Muscle layer of duodenum (tissue), 2 donors: ENCODE measurements around the gene ZBED2.
"Not testable (repeated sequence)": the region's sequence is repeated elsewhere in the genome, so short reads cannot be mapped to it uniquely, and the experiment has no call there.

ENCODE experiments used
- H3K27ac ChIP-seq: one replicate; pipeline ENCODE4 v1.7.0; 2013; ENCODE audit warnings: mild to moderate bottlenecking, low read length
- H3K27me3 ChIP-seq: one replicate; pipeline ENCODE4 v1.7.0; 2013; ENCODE audit warnings: low read depth, mild to moderate bottlenecking, control low read depth, low read length
- H3K36me3 ChIP-seq, 2 donors: one replicate each; pipeline ENCODE4 v1.7.0; 2013; ENCODE audit warnings: low read length in 2 of 2, control low read depth in 1 of 2, mild to moderate bottlenecking in 1 of 2; ENCODE audit not compliant: insufficient read depth in 2 of 2, control insufficient read depth in 1 of 2
- H3K4me1 ChIP-seq, 2 donors: one replicate each; pipeline ENCODE4 v1.7.0; 2013; ENCODE audit warnings: low read length in 2 of 2, mild to moderate bottlenecking in 2 of 2, control low read depth in 1 of 2, moderate library complexity in 1 of 2; ENCODE audit not compliant: insufficient read depth in 2 of 2, control insufficient read depth in 1 of 2
- H3K4me3 ChIP-seq, 2 donors: one replicate each; pipeline ENCODE4 v1.7.0; 2013; ENCODE audit warnings: low read length in 2 of 2, low read depth in 1 of 2, mild to moderate bottlenecking in 1 of 2
- H3K9me3 ChIP-seq, 2 donors: one replicate each; pipeline ENCODE4 v1.7.0; 2013; ENCODE audit warnings: low read length in 2 of 2, control low read depth in 1 of 2, mild to moderate bottlenecking in 1 of 2; ENCODE audit not compliant: control insufficient read depth in 1 of 2
- donor health status: healthy.

The ZBED2 gene

GRCh38 chr3:111595232-111595631 is at the start of gene ZBED2:
ZBED2 (minus strand) TSS chr3:111595346; CDS start chr3:111594201, 1,145 bp downstream.
- Histone ChIP-seq H3K4me3 (no peak within 1 kb of the TSS), H3K27ac (no peak within 1 kb of the TSS), H3K4me1 (no peaks in the 10 kb centered on the region), H3K9me3 (no peaks in the 10 kb centered on the region), H3K27me3 (no peaks in the 10 kb centered on the region), H3K36me3 (no peaks in the 10 kb centered on the region)

- Histone ChIP-seq H3K27me3 (no peaks in the 10 kb centered on the region), H3K4me1 (no peaks in the 10 kb centered on the region), H3K36me3 (no peaks in the 10 kb centered on the region), H3K27ac (no peak overlapping the region), H3K9me3 (peaks cover 0 to 4% of the 10 kb centered on the region in 2 donors), H3K4me3 (no peak overlapping the region)
Observed at GRCh38 chr3:111639316-111639715, 44.2 kb upstream of the ZBED2 start.

GRCh38 chr3:111636366-111636885 is 41.3 kb upstream of the ZBED2 start:
- Histone ChIP-seq H3K9me3 (no peaks in the 10 kb centered on the region), H3K4me3 (no peak overlapping the region), H3K36me3 (no peaks in the 10 kb centered on the region), H3K27me3 (no peaks in the 10 kb centered on the region), H3K4me1 (no peaks in the 10 kb centered on the region), H3K27ac (no peak overlapping the region)

- Histone ChIP-seq H3K27me3 (no peaks in the 10 kb centered on the region), H3K4me1 (no peaks in the 10 kb centered on the region), H3K27ac (no peak overlapping the region), H3K36me3 (no peaks in the 10 kb centered on the region), H3K4me3 (no peak overlapping the region), H3K9me3 (no peaks in the 10 kb centered on the region)
Observed at GRCh38 chr3:111635403-111635802, 40.3 kb upstream of the ZBED2 start.

GRCh38 chr3:111630638-111631037 is 35.5 kb upstream of the ZBED2 start:
- not testable (repeated sequence) for H3K27me3 ChIP-seq, H3K27ac ChIP-seq, H3K4me3 ChIP-seq, H3K36me3 ChIP-seq, H3K4me1 ChIP-seq
- H3K9me3 ChIP-seq, result peaks cover 0 to 14% of the 10 kb centered on the region in 2 donors

- not testable (repeated sequence) for H3K27ac ChIP-seq, H3K27me3 ChIP-seq, H3K4me1 ChIP-seq, H3K4me3 ChIP-seq, H3K36me3 ChIP-seq
- peaks cover 0 to 14% of the 10 kb centered on the region in 2 donors for H3K9me3 ChIP-seq
Observed at GRCh38 chr3:111629018-111629417, 33.9 kb upstream of the ZBED2 start.

- peaks cover 0 to 14% of the 10 kb centered on the region in 2 donors for H3K9me3 ChIP-seq
- no peaks in the 10 kb centered on the region for H3K4me1 ChIP-seq
- H3K4me3 ChIP-seq, result no peak overlapping the region
- no peaks in the 10 kb centered on the region for H3K27me3 ChIP-seq
- no peak overlapping the region for H3K27ac ChIP-seq
- no peaks in the 10 kb centered on the region for H3K36me3 ChIP-seq
Observed at GRCh38 chr3:111627092-111627491, 31.9 kb upstream of the ZBED2 start.

- no peaks in the 10 kb centered on the region for H3K9me3 ChIP-seq
- H3K27ac ChIP-seq, result no peak overlapping the region
- no peaks in the 10 kb centered on the region for H3K36me3 ChIP-seq
- no peaks in the 10 kb centered on the region for H3K27me3 ChIP-seq
- no peak overlapping the region for H3K4me3 ChIP-seq
- no peaks in the 10 kb centered on the region for H3K4me1 ChIP-seq
Observed at GRCh38 chr3:111621535-111621934, 26.4 kb upstream of the ZBED2 start.

GRCh38 chr3:111619833-111620232 is 24.7 kb upstream of the ZBED2 start:
- no peak overlapping the region for H3K27ac ChIP-seq
- H3K4me3 ChIP-seq, result no peak overlapping the region
- H3K36me3 ChIP-seq, result no peaks in the 10 kb centered on the region

GRCh38 chr3:111618945-111619344 is 23.8 kb upstream of the ZBED2 start:
- Histone ChIP-seq H3K4me3 (no peak overlapping the region), H3K9me3 (no peaks in the 10 kb centered on the region), H3K27ac (no peak overlapping the region)

More at GRCh38 chr3:111619833-111620232, 24.7 kb upstream of the ZBED2 start:
- Histone ChIP-seq H3K9me3 (no peaks in the 10 kb centered on the region), H3K27me3 (no peaks in the 10 kb centered on the region), H3K4me1 (no peaks in the 10 kb centered on the region)

GRCh38 chr3:111617912-111618601 is 22.9 kb upstream of the ZBED2 start:
- H3K4me3 ChIP-seq, result no peak overlapping the region
- H3K27me3 ChIP-seq, result no peaks in the 10 kb centered on the region
- no peak overlapping the region for H3K27ac ChIP-seq
- H3K9me3 ChIP-seq, result no peaks in the 10 kb centered on the region
- H3K4me1 ChIP-seq, result no peaks in the 10 kb centered on the region
- no peaks in the 10 kb centered on the region for H3K36me3 ChIP-seq

More at GRCh38 chr3:111618945-111619344, 23.8 kb upstream of the ZBED2 start:
- Histone ChIP-seq H3K36me3 (no peaks in the 10 kb centered on the region), H3K27me3 (no peaks in the 10 kb centered on the region), H3K4me1 (no peaks in the 10 kb centered on the region)

GRCh38 chr3:111617406-111617805 is 22.3 kb upstream of the ZBED2 start:
- Histone ChIP-seq H3K4me3 (no peak overlapping the region), H3K4me1 (no peaks in the 10 kb centered on the region), H3K27me3 (no peaks in the 10 kb centered on the region), H3K36me3 (no peaks in the 10 kb centered on the region), H3K9me3 (no peaks in the 10 kb centered on the region), H3K27ac (no peak overlapping the region)
